HepG2 (cell line): Measurements from ENCODE around the gene NPB. TPM values are rescaled to one million over a fixed set of nuclear protein-coding genes. Genes with fewer than 3 reads are reported as not detected.

Experiments
- polyA plus RNA-seq, 8 experiments: library from polyadenylated mRNA; depleted of rRNA in 3 of 8; stranded (reverse) in 7 of 8; unstranded in 1 of 8; fragments of >200 nt; fragmentation: Illumina TruSeq in 4 of 8; extraction: Trizol in 4 of 8; gene quantifications; 2 replicates each; pipeline versions ENCODE4 v1.2.1 to v1.2.3, GENCODE V29; 2011 to 2016; ENCODE audit warnings: low read depth in 4 of 8, missing spikeins in 1 of 8, mixed read lengths in 1 of 8; ENCODE audit not compliant: insufficient read depth in 1 of 8
- total RNA-seq, 5 experiments: library from RNA; depleted of rRNA; stranded (reverse); fragments of >200 nt; fragmentation: Illumina TruSeq; extraction: Trizol; gene quantifications; 2 replicates each; pipeline ENCODE4 v1.2.3, GENCODE V29; 2016; ENCODE audit warnings: low read depth in 1 of 5

NPB gene
- total and polyA plus RNA-seq, 2 of the 13 experiments (the other 11 are each of a cell fraction or from before 2014, with no cell fraction given) = 0.11 to 0.93 TPM

Other genes with a start within 250 kb of the NPB start
- 1.0 and 1.4 TPM in 2 replicates for gene PDE6G, start 245.7 kb upstream of the NPB start, total RNA-seq (2016; rRNA removed; fragmentation: Illumina TruSeq; extraction: Trizol)
- 4.9 and 6.7 TPM in 2 replicates for gene PDE6G, start 245.7 kb upstream of the NPB start, polyA plus RNA-seq (2011; rRNA removed)
- gene OXLD1, start 235.6 kb upstream of the NPB start, total RNA-seq (2016; rRNA removed; fragmentation: Illumina TruSeq; extraction: Trizol) = 34.9 and 37.5 TPM in 2 replicates
- gene OXLD1, start 235.6 kb upstream of the NPB start, polyA plus RNA-seq (2011; rRNA removed) = 27.1 and 40.3 TPM in 2 replicates
- gene CCDC137, start 235.5 kb upstream of the NPB start, total RNA-seq (2016; rRNA removed; fragmentation: Illumina TruSeq; extraction: Trizol) = 34.4 and 39.1 TPM in 2 replicates
- 14.6 and 14.7 TPM in 2 replicates for gene CCDC137, start 235.5 kb upstream of the NPB start, polyA plus RNA-seq (2011; rRNA removed)
- 18.8 and 20.8 TPM in 2 replicates for gene ARL16, start 218.4 kb upstream of the NPB start, total RNA-seq (2016; rRNA removed; fragmentation: Illumina TruSeq; extraction: Trizol)
- gene ARL16, start 218.4 kb upstream of the NPB start, polyA plus RNA-seq (2011; rRNA removed) = 30.8 and 32.1 TPM in 2 replicates
- 54.1 and 73.3 TPM in 2 replicates for gene HGS, start 218.2 kb upstream of the NPB start, total RNA-seq (2016; rRNA removed; fragmentation: Illumina TruSeq; extraction: Trizol)
- gene HGS, start 218.2 kb upstream of the NPB start, polyA plus RNA-seq (2011; rRNA removed) = 78.1 and 85.3 TPM in 2 replicates
- gene MRPL12, start 198.9 kb upstream of the NPB start, total RNA-seq (2016; rRNA removed; fragmentation: Illumina TruSeq; extraction: Trizol) = 39.1 and 72.5 TPM in 2 replicates
- 94.1 and 112 TPM in 2 replicates for gene MRPL12, start 198.9 kb upstream of the NPB start, polyA plus RNA-seq (2011; rRNA removed)
- gene SLC25A10, start 190.0 kb upstream of the NPB start, total RNA-seq (2016; rRNA removed; fragmentation: Illumina TruSeq; extraction: Trizol) = 111 and 140 TPM in 2 replicates
- gene SLC25A10, start 190.0 kb upstream of the NPB start, polyA plus RNA-seq (2011; rRNA removed) = 46.5 and 59.7 TPM in 2 replicates
- gene GCGR, start 98.1 kb upstream of the NPB start, total RNA-seq (2016; rRNA removed; fragmentation: Illumina TruSeq; extraction: Trizol) = 0.13 TPM in 1 of 2 replicates, not detected in the other
- gene GCGR, start 98.1 kb upstream of the NPB start, polyA plus RNA-seq (2011; rRNA removed) = 0.04 and 0.27 TPM in 2 replicates
- 76.1 and 84.9 TPM in 2 replicates for gene MCRIP1, start 68.9 kb upstream of the NPB start, total RNA-seq (2016; rRNA removed; fragmentation: Illumina TruSeq; extraction: Trizol)
- 79.7 and 113 TPM in 2 replicates for gene MCRIP1, start 68.9 kb upstream of the NPB start, polyA plus RNA-seq (2011; rRNA removed)
- gene PPP1R27, start 67.2 kb upstream of the NPB start, total RNA-seq (2016; rRNA removed; fragmentation: Illumina TruSeq; extraction: Trizol) = 0.69 and 1.00 TPM in 2 replicates
- gene PPP1R27, start 67.2 kb upstream of the NPB start, polyA plus RNA-seq (2011; rRNA removed) = 0.17 and 0.33 TPM in 2 replicates
- 337 and 782 TPM in 2 replicates for gene P4HB, start 41.7 kb upstream of the NPB start, total RNA-seq (2016; rRNA removed; fragmentation: Illumina TruSeq; extraction: Trizol)
- gene P4HB, start 41.7 kb upstream of the NPB start, polyA plus RNA-seq (2011; rRNA removed) = 181 and 185 TPM in 2 replicates
- gene ARHGDIA, start 30.9 kb upstream of the NPB start, total RNA-seq (2016; rRNA removed; fragmentation: Illumina TruSeq; extraction: Trizol) = 64.0 and 120 TPM in 2 replicates
- gene ARHGDIA, start 30.9 kb upstream of the NPB start, polyA plus RNA-seq (2011; rRNA removed) = 40.0 and 52.1 TPM in 2 replicates
- 264 and 269 TPM in 2 replicates for gene ALYREF, start 10.7 kb upstream of the NPB start, total RNA-seq (2016; rRNA removed; fragmentation: Illumina TruSeq; extraction: Trizol)
- gene ALYREF, start 10.7 kb upstream of the NPB start, polyA plus RNA-seq (2011; rRNA removed) = 58.4 and 59.8 TPM in 2 replicates
- gene ANAPC11, start 10.5 kb upstream of the NPB start, total RNA-seq (2016; rRNA removed; fragmentation: Illumina TruSeq; extraction: Trizol) = 114 and 127 TPM in 2 replicates
- 235 and 250 TPM in 2 replicates for gene ANAPC11, start 10.5 kb upstream of the NPB start, polyA plus RNA-seq (2011; rRNA removed)
- 240 and 297 TPM in 2 replicates for gene PCYT2, start 9.2 kb downstream of the NPB start, total RNA-seq (2016; rRNA removed; fragmentation: Illumina TruSeq; extraction: Trizol)
- gene PCYT2, start 9.2 kb downstream of the NPB start, polyA plus RNA-seq (2011; rRNA removed) = 147 and 222 TPM in 2 replicates
- 14.5 and 24.8 TPM in 2 replicates for gene SIRT7, start 15.9 kb downstream of the NPB start, total RNA-seq (2016; rRNA removed; fragmentation: Illumina TruSeq; extraction: Trizol)
- gene SIRT7, start 15.9 kb downstream of the NPB start, polyA plus RNA-seq (2011; rRNA removed) = 8.3 and 10.9 TPM in 2 replicates
- gene MAFG, start 25.5 kb downstream of the NPB start, total RNA-seq (2016; rRNA removed; fragmentation: Illumina TruSeq; extraction: Trizol) = 12.4 and 14.5 TPM in 2 replicates
- 20.0 TPM in 2 replicates for gene MAFG, start 25.5 kb downstream of the NPB start, polyA plus RNA-seq (2011; rRNA removed)
- 323 and 338 TPM in 2 replicates for gene PYCR1, start 35.1 kb downstream of the NPB start, total RNA-seq (2016; rRNA removed; fragmentation: Illumina TruSeq; extraction: Trizol)
- 338 and 382 TPM in 2 replicates for gene PYCR1, start 35.1 kb downstream of the NPB start, polyA plus RNA-seq (2011; rRNA removed)
- not detected in 2 replicates for gene MYADML2, start 45.0 kb downstream of the NPB start, total RNA-seq (2016; rRNA removed; fragmentation: Illumina TruSeq; extraction: Trizol)
- not detected in 2 replicates for gene MYADML2, start 45.0 kb downstream of the NPB start, polyA plus RNA-seq (2011; rRNA removed)
- 67.7 and 160 TPM in 2 replicates for gene NOTUM, start 58.9 kb downstream of the NPB start, total RNA-seq (2016; rRNA removed; fragmentation: Illumina TruSeq; extraction: Trizol)
- gene NOTUM, start 58.9 kb downstream of the NPB start, polyA plus RNA-seq (2011; rRNA removed) = 150 and 181 TPM in 2 replicates
- gene ASPSCR1, start 75.4 kb downstream of the NPB start, total RNA-seq (2016; rRNA removed; fragmentation: Illumina TruSeq; extraction: Trizol) = 221 and 314 TPM in 2 replicates
- gene ASPSCR1, start 75.4 kb downstream of the NPB start, polyA plus RNA-seq (2011; rRNA removed) = 257 and 274 TPM in 2 replicates
- gene CENPX, start 120.6 kb downstream of the NPB start, total RNA-seq (2016; rRNA removed; fragmentation: Illumina TruSeq; extraction: Trizol) = 166 and 170 TPM in 2 replicates
- 92.7 and 96.7 TPM in 2 replicates for gene CENPX, start 120.6 kb downstream of the NPB start, polyA plus RNA-seq (2011; rRNA removed)
- 21.4 and 48.1 TPM in 2 replicates for gene LRRC45, start 121.1 kb downstream of the NPB start, total RNA-seq (2016; rRNA removed; fragmentation: Illumina TruSeq; extraction: Trizol)
- 11.6 and 14.1 TPM in 2 replicates for gene LRRC45, start 121.1 kb downstream of the NPB start, polyA plus RNA-seq (2011; rRNA removed)
- 4.0 and 10.5 TPM in 2 replicates for gene RAC3, start 129.4 kb downstream of the NPB start, total RNA-seq (2016; rRNA removed; fragmentation: Illumina TruSeq; extraction: Trizol)
- gene RAC3, start 129.4 kb downstream of the NPB start, polyA plus RNA-seq (2011; rRNA removed) = 21.3 and 24.1 TPM in 2 replicates
- gene DCXR, start 135.5 kb downstream of the NPB start, total RNA-seq (2016; rRNA removed; fragmentation: Illumina TruSeq; extraction: Trizol) = 286 and 311 TPM in 2 replicates
- gene DCXR, start 135.5 kb downstream of the NPB start, polyA plus RNA-seq (2011; rRNA removed) = 287 and 290 TPM in 2 replicates
- 27.8 and 64.0 TPM in 2 replicates for gene RFNG, start 149.6 kb downstream of the NPB start, total RNA-seq (2016; rRNA removed; fragmentation: Illumina TruSeq; extraction: Trizol)
- gene RFNG, start 149.6 kb downstream of the NPB start, polyA plus RNA-seq (2011; rRNA removed) = 61.4 and 90.6 TPM in 2 replicates
- 106 and 124 TPM in 2 replicates for gene GPS1, start 149.7 kb downstream of the NPB start, total RNA-seq (2016; rRNA removed; fragmentation: Illumina TruSeq; extraction: Trizol)
- gene GPS1, start 149.7 kb downstream of the NPB start, polyA plus RNA-seq (2011; rRNA removed) = 128 and 161 TPM in 2 replicates
- gene DUS1L, start 163.6 kb downstream of the NPB start, total RNA-seq (2016; rRNA removed; fragmentation: Illumina TruSeq; extraction: Trizol) = 67.9 and 109 TPM in 2 replicates
- gene DUS1L, start 163.6 kb downstream of the NPB start, polyA plus RNA-seq (2011; rRNA removed) = 81.0 and 108 TPM in 2 replicates
- gene FASN, start 196.0 kb downstream of the NPB start, total RNA-seq (2016; rRNA removed; fragmentation: Illumina TruSeq; extraction: Trizol) = 101 and 192 TPM in 2 replicates
- gene FASN, start 196.0 kb downstream of the NPB start, polyA plus RNA-seq (2011; rRNA removed) = 51.7 and 92.4 TPM in 2 replicates